HL-60 (cell line): Measurements from ENCODE around the gene KSR2.

Experiments
- SPI1 ChIP-seq: IDR thresholded peaks from 2 replicates; pipeline ENCODE4 v1.6.1; 2012; ENCODE audit warnings: low read depth, mild to moderate bottlenecking, borderline replicate concordance
- TF ChIP-seq, protein P1 (sequence below): IDR thresholded peaks from 2 replicates; pipeline ENCODE4 v1.6.1; 2012; ENCODE audit warnings: low read depth; ENCODE audit not compliant: insufficient replicate concordance
- TF ChIP-seq, protein P2 (sequence below): IDR thresholded peaks from one replicate; pipeline ENCODE4 v1.5.1; 2011; ENCODE audit warnings: low read length, control low read depth, inconsistent platforms; ENCODE audit not compliant: insufficient read depth

DNA sequence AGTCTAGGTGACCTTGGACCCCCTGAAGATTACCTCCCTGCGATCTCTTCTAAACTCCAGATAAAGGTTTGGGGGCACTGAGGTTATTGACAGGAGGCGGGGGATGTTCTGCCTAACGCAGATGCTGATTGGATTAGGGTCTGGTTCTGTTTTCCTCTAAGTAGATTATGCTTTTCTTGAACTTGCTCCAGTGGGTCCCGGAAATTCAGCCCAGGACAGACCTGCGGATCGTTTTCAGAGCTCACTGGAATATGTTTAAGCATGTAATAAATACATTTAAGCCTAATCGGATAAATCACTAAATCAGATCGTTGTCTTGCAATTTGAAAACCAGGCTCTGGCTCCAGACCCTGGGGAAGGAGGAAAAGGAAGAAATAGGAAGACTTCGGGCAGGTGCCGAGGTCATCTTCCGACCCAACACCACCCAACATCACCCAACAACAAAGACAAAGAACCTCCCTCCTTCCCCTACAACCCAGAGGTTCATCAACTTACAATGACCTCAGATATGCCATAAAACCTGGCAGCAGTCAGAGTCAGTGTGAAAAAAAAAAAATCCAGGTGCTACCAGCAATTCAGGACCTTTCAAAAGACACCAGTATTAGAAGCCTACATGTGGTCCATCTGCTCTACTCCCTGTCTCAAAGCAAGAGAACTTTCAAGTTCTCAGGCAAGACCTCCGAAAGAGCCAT lies 148.4 kb downstream of the KSR2 start:
- TF ChIP-seq, protein P1, sequence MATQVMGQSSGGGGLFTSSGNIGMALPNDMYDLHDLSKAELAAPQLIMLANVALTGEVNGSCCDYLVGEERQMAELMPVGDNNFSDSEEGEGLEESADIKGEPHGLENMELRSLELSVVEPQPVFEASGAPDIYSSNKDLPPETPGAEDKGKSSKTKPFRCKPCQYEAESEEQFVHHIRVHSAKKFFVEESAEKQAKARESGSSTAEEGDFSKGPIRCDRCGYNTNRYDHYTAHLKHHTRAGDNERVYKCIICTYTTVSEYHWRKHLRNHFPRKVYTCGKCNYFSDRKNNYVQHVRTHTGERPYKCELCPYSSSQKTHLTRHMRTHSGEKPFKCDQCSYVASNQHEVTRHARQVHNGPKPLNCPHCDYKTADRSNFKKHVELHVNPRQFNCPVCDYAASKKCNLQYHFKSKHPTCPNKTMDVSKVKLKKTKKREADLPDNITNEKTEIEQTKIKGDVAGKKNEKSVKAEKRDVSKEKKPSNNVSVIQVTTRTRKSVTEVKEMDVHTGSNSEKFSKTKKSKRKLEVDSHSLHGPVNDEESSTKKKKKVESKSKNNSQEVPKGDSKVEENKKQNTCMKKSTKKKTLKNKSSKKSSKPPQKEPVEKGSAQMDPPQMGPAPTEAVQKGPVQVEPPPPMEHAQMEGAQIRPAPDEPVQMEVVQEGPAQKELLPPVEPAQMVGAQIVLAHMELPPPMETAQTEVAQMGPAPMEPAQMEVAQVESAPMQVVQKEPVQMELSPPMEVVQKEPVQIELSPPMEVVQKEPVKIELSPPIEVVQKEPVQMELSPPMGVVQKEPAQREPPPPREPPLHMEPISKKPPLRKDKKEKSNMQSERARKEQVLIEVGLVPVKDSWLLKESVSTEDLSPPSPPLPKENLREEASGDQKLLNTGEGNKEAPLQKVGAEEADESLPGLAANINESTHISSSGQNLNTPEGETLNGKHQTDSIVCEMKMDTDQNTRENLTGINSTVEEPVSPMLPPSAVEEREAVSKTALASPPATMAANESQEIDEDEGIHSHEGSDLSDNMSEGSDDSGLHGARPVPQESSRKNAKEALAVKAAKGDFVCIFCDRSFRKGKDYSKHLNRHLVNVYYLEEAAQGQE = no peak
- TF ChIP-seq, protein P2, sequence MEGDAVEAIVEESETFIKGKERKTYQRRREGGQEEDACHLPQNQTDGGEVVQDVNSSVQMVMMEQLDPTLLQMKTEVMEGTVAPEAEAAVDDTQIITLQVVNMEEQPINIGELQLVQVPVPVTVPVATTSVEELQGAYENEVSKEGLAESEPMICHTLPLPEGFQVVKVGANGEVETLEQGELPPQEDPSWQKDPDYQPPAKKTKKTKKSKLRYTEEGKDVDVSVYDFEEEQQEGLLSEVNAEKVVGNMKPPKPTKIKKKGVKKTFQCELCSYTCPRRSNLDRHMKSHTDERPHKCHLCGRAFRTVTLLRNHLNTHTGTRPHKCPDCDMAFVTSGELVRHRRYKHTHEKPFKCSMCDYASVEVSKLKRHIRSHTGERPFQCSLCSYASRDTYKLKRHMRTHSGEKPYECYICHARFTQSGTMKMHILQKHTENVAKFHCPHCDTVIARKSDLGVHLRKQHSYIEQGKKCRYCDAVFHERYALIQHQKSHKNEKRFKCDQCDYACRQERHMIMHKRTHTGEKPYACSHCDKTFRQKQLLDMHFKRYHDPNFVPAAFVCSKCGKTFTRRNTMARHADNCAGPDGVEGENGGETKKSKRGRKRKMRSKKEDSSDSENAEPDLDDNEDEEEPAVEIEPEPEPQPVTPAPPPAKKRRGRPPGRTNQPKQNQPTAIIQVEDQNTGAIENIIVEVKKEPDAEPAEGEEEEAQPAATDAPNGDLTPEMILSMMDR = no peak
- TF ChIP-seq SPI1 = no peak
